ENCODE results near the gene FRMD4B.

DNA sequence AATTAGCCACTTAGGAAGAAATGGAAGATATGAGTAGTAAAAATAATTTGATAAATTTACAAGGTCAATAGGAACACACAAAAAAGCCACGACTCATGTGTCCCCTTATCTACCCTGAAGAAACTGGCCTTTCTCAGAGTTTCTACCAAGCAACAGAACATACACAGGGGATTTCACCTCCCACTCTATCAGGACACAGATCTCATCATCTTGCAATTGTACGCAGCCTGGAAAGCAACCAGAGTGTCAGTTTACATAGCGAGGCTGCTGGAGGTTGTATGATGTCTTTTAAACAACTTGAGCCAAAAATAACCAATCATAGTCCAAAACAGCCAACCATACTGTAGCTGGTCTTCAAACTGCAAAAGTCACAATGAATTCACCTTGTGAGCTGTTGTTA is 243.8 kb downstream of the FRMD4B start:
- no peak for TF ChIP-seq EP300 (IDR thresholded peaks at IDR 0.05)
- TF ChIP-seq, protein P1, sequence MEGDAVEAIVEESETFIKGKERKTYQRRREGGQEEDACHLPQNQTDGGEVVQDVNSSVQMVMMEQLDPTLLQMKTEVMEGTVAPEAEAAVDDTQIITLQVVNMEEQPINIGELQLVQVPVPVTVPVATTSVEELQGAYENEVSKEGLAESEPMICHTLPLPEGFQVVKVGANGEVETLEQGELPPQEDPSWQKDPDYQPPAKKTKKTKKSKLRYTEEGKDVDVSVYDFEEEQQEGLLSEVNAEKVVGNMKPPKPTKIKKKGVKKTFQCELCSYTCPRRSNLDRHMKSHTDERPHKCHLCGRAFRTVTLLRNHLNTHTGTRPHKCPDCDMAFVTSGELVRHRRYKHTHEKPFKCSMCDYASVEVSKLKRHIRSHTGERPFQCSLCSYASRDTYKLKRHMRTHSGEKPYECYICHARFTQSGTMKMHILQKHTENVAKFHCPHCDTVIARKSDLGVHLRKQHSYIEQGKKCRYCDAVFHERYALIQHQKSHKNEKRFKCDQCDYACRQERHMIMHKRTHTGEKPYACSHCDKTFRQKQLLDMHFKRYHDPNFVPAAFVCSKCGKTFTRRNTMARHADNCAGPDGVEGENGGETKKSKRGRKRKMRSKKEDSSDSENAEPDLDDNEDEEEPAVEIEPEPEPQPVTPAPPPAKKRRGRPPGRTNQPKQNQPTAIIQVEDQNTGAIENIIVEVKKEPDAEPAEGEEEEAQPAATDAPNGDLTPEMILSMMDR (IDR thresholded peaks at IDR 0.05), result no peak
- TF ChIP-seq POLR2A (IDR thresholded peaks at IDR 0.05), result no peak

Data from ovary (tissue), 3 donors.